Naive thymus-derived CD4-positive, alpha-beta T cell (primary cell): ENCODE measurements around the gene ACTL7A. TPM values are rescaled to one million over a fixed set of nuclear protein-coding genes. Genes with fewer than 3 reads are reported as not detected.
A peak's percentile ranks its signal among the peaks of the same experiment; 100 is the strongest.

Source experiments
- ATAC-seq: fragments of 150-1000 bp; cut with Tn5 transposase; 2 replicates; pipeline ENCODE4 v1.10.0; 2021; ENCODE audit warnings: mild to moderate bottlenecking, moderate library complexity
- CTCF ChIA-PET: fragments of 350-600 bp; sonication (Branson Sonifier 250); formaldehyde crosslinking; loops from one replicate; lab custom pipeline; 2021; ENCODE audit warnings: antibody characterized with exemption; lab: Charles Lee
- POLR2A ChIA-PET: fragments of 350-600 bp; sonication (Branson Sonifier 250); formaldehyde crosslinking; loops from one replicate; lab custom pipeline; 2021; ENCODE audit warnings: antibody characterized with exemption, inconsistent platforms; lab: Charles Lee
- DNase-seq, 9 donors: peaks; one replicate each; pipeline versions ENCODE4 v3.0.0 to v3.0.0-alpha.2; 2020 to 2022; ENCODE audit warnings: mixed read lengths in 1 of 9
- H3K27ac ChIP-seq: one replicate; pipeline ENCODE4 v1.7.0; 2013; ENCODE audit warnings: mild to moderate bottlenecking, low read depth, low read length, moderate library complexity
- H3K27me3 ChIP-seq, 2 donors: one replicate each; pipeline ENCODE4 v1.7.0; 2013; ENCODE audit warnings: low read length in 2 of 2, mild to moderate bottlenecking in 2 of 2, moderate library complexity in 2 of 2; ENCODE audit not compliant: control insufficient read depth in 2 of 2, insufficient read depth in 2 of 2
- H3K36me3 ChIP-seq, 3 experiments: 1 replicate in 2 of 3; 2 replicates in 1 of 3; pipeline ENCODE4 v1.7.0; 2013; ENCODE audit warnings: low read length in 3 of 3, mild to moderate bottlenecking in 3 of 3, moderate library complexity in 1 of 3; ENCODE audit not compliant: insufficient read depth in 3 of 3, control insufficient read depth in 2 of 3
- H3K4me1 ChIP-seq, 2 donors: one replicate each; pipeline ENCODE4 v1.7.0; 2013; ENCODE audit warnings: low read length in 2 of 2, mild to moderate bottlenecking in 2 of 2, moderate library complexity in 1 of 2; ENCODE audit not compliant: control insufficient read depth in 2 of 2, insufficient read depth in 2 of 2
- H3K4me3 ChIP-seq: 2 replicates; pipeline ENCODE4 v1.7.0; 2013; ENCODE audit warnings: mild to moderate bottlenecking, low read length
- H3K9me3 ChIP-seq, 3 experiments: 1 replicate in 2 of 3; 2 replicates in 1 of 3; pipeline ENCODE4 v1.7.0; 2013; ENCODE audit warnings: low read length in 3 of 3; ENCODE audit not compliant: control insufficient read depth in 2 of 3
- H3K27ac Mint-ChIP-seq, 9 donors: one replicate each; pipeline ENCODE4 v1.8.0; 2020 to 2022; ENCODE audit warnings: mixed read lengths in 9 of 9, mild to moderate bottlenecking in 8 of 9, moderate library complexity in 5 of 9, inconsistent platforms in 2 of 9
- H3K27me3 Mint-ChIP-seq, 5 donors: one replicate each; pipeline ENCODE4 v1.8.0; 2021 to 2022; ENCODE audit warnings: mixed read lengths in 5 of 5, mild to moderate bottlenecking in 1 of 5
- H3K36me3 Mint-ChIP-seq, 5 donors: one replicate each; pipeline ENCODE4 v1.8.0; 2020 to 2022; ENCODE audit warnings: mixed read lengths in 5 of 5, mild to moderate bottlenecking in 3 of 5, inconsistent platforms in 1 of 5
- H3K4me1 Mint-ChIP-seq, 7 donors: one replicate each; pipeline ENCODE4 v1.8.0; 2020 to 2022; ENCODE audit warnings: mixed read lengths in 7 of 7, mild to moderate bottlenecking in 3 of 7, inconsistent platforms in 1 of 7
- H3K4me3 Mint-ChIP-seq, 10 donors: one replicate each; pipeline ENCODE4 v1.8.0; 2020 to 2022; ENCODE audit warnings: mild to moderate bottlenecking in 10 of 10, mixed read lengths in 10 of 10, moderate library complexity in 6 of 10, inconsistent platforms in 2 of 10
- H3K9me3 Mint-ChIP-seq, 11 donors: one replicate each; pipeline ENCODE4 v1.8.0; 2020 to 2022; ENCODE audit warnings: mixed read lengths in 11 of 11, mild to moderate bottlenecking in 4 of 11, inconsistent platforms in 1 of 11, moderate library complexity in 1 of 11
- intact Hi-C, 2 donors: fragments of 100-400 bp; cut with micrococcal nuclease; formaldehyde crosslinking; loops; one replicate each; pipeline ENCODE4 v1.15.1; 2023
- polyA plus RNA-seq, 2 donors: library from polyadenylated mRNA; unstranded; fragments of 300-500 nt; fragmentation: Illumina TruSeq; gene quantifications; one replicate each; pipeline ENCODE4 v1.2.3, GENCODE V29; 2021
- total RNA-seq, 6 experiments: library from RNA in 5 of 6; stranded (reverse) in 5 of 6; gene quantifications; 1 replicate in 5 of 6; 2 replicates in 1 of 6; pipeline ENCODE4 v1.2.3 and lab custom pipeline; 2021 to 2026

The ACTL7A gene
- total and polyA plus RNA-seq, 7 experiments from 2014 or later = not detected

DNA sequence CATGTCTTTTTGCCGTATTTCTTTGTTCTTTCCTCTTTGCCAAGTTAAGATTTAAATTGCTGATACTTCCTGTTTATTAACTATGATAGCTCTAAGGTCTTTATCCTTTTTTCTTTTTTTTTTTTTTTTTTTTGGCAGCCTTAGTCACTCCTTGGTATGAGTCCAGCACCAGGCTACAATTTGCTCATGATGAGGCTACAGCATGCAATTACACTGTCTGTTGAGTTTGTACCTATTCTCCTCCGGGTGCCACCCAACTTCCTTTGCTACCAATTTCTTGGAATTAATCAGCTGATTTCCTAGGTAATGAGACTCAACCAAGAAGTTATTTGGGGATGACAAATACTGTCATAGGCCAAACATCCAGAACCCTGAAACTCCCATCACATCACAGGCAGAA, 31.8 kb upstream of the ACTL7A start:
- Histone ChIP-seq H3K27ac (no peak overlapping the region), H3K27me3 (no peaks in the 10 kb centered on the region), H3K9me3 (no peaks in the 10 kb centered on the region), H3K4me1 (no peaks in the 10 kb centered on the region), H3K36me3 (no peaks in the 10 kb centered on the region), H3K4me3 (no peak overlapping the region)
- Mint-ChIP-seq H3K27me3 (peaks cover 0 to 16% (median 8%) of the 10 kb centered on the region in 5 donors), H3K4me1 (peaks cover 0 to 8% (median 0%) of the 10 kb centered on the region in 7 donors), H3K36me3 (no peaks in the 10 kb centered on the region), H3K27ac (no peak overlapping the region), H3K4me3 (no peak overlapping the region), H3K9me3 (peaks cover 0 to 3% (median 0%) of the 10 kb centered on the region in 11 donors)
- ATAC-seq = no peak
- no peak for DNase-seq
- ChIA-PET POLR2A (no interaction called here), CTCF (no interaction called here)
- intact Hi-C loops = loop anchor here in 1 of 2 donors (10.0 kb wide), 1 partner anchor 55 kb away; no protein-coding TSS in a partner anchor

GRCh38 chr9:108831496-108832178, 30.4 kb upstream of the ACTL7A start:
- Histone ChIP-seq H3K27me3 (no peaks in the 10 kb centered on the region), H3K4me3 (no peak overlapping the region), H3K27ac (no peak overlapping the region), H3K9me3 (no peaks in the 10 kb centered on the region), H3K4me1 (no peaks in the 10 kb centered on the region), H3K36me3 (no peaks in the 10 kb centered on the region)
- no peaks in the 10 kb centered on the region for H3K36me3 Mint-ChIP-seq
- intact Hi-C loops = loop anchor here in 1 of 2 donors (10.0 kb wide), 1 partner anchor 57 kb away; no protein-coding TSS in a partner anchor
- CTCF ChIA-PET = no interaction called here
- H3K27ac Mint-ChIP-seq = no peak overlapping the region
- DNase-seq (no peak), ATAC-seq (no peak)
- POLR2A ChIA-PET = no interaction called here
- H3K4me3 Mint-ChIP-seq = no peak overlapping the region
- peaks cover 0 to 10% (median 0%) of the 10 kb centered on the region in 7 donors for H3K4me1 Mint-ChIP-seq
- no peaks in the 10 kb centered on the region for H3K9me3 Mint-ChIP-seq
- peaks cover 0 to 14% (median 8%) of the 10 kb centered on the region in 5 donors for H3K27me3 Mint-ChIP-seq

DNA sequence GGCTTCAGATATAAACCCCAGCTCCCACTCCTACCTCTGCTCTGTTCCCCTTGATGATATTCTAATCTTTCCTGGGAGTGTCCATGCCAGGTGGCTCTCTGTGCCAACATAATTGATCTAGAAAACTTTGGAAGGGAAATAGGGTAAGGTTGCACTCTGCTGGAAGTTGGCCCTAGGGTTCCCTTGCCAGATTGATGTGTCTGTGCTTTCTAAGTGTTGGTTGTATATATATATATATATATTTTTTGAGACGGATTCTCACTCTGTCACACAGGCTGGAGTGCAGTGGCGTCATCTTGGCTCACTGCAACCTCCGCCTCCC, 29.9 kb upstream of the ACTL7A start:
- no peaks in the 10 kb centered on the region for H3K9me3 Mint-ChIP-seq
- Histone ChIP-seq H3K36me3 (no peaks in the 10 kb centered on the region), H3K27ac (no peak overlapping the region), H3K9me3 (no peaks in the 10 kb centered on the region), H3K4me3 (no peak overlapping the region), H3K27me3 (no peaks in the 10 kb centered on the region), H3K4me1 (no peaks in the 10 kb centered on the region)
- H3K4me1 Mint-ChIP-seq = peaks cover 0 to 10% (median 0%) of the 10 kb centered on the region in 7 donors
- no peak for DNase-seq
- CTCF ChIA-PET = no interaction called here
- H3K27ac Mint-ChIP-seq = no peak overlapping the region
- ATAC-seq = no peak
- H3K4me3 Mint-ChIP-seq = no peak overlapping the region
- H3K36me3 Mint-ChIP-seq = no peaks in the 10 kb centered on the region
- POLR2A ChIA-PET = no interaction called here
- intact Hi-C loops = loop anchor here in 1 of 2 donors (10.0 kb wide), 1 partner anchor 57 kb away; no protein-coding TSS in a partner anchor
- H3K27me3 Mint-ChIP-seq = peaks cover 0 to 14% (median 8%) of the 10 kb centered on the region in 5 donors

- DNase-seq (no peak), ATAC-seq (no peak)
- ChIA-PET POLR2A (no interaction called here), CTCF (no interaction called here)
- peaks cover 0 to 5% (median 0%) of the 10 kb centered on the region in 5 donors for H3K27me3 Mint-ChIP-seq
- no peak overlapping the region for H3K27ac Mint-ChIP-seq
- peaks cover 0 to 10% (median 0%) of the 10 kb centered on the region in 7 donors for H3K4me1 Mint-ChIP-seq
- intact Hi-C loops = loop anchor here in 1 of 2 donors (10.0 kb wide), 1 partner anchor 60 kb away; no protein-coding TSS in a partner anchor
- Histone ChIP-seq H3K9me3 (peaks cover 0 to 3% (median 0%) of the 10 kb centered on the region in 3 experiments), H3K4me3 (no peak overlapping the region), H3K27me3 (no peaks in the 10 kb centered on the region), H3K36me3 (no peaks in the 10 kb centered on the region), H3K4me1 (no peaks in the 10 kb centered on the region), H3K27ac (no peak overlapping the region)
- H3K4me3 Mint-ChIP-seq = no peak overlapping the region
- H3K36me3 Mint-ChIP-seq = peaks cover 0 to 1% (median 0%) of the 10 kb centered on the region in 5 donors
- peaks cover 0 to 3% (median 0%) of the 10 kb centered on the region in 11 donors for H3K9me3 Mint-ChIP-seq
These were observed 27.0 kb upstream of the ACTL7A start for GRCh38 chr9:108834959-108835665.

- H3K27me3 Mint-ChIP-seq = peaks cover 0 to 4% (median 0%) of the 10 kb centered on the region in 5 donors
- CTCF ChIA-PET = no interaction called here
These were observed 26.2 kb upstream of the ACTL7A start for GRCh38 chr9:108835831-108836230.

DNA sequence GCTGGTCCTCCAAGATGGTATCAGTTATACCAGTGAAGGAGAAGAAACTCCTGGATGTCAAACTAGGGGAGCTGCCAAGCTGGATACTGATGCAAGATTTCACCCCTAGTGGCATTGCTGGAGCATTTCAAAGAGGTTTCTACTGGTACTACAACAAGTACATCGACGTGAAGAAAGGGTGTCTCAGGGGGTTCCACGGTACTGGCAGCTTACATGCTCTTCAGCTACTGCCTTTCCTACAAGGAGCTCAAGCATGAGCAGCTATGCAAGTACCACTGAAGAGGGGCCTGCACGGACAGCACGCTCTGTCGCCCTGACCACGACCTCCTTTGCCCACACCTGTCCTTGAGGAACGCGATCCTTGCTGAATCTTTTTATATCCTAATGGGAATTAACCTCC, 25.7 kb upstream of the ACTL7A start:
- Histone ChIP-seq H3K36me3 (no peaks in the 10 kb centered on the region), H3K27me3 (no peaks in the 10 kb centered on the region), H3K4me3 (no peak overlapping the region), H3K9me3 (peaks cover 0 to 3% (median 0%) of the 10 kb centered on the region in 3 experiments), H3K27ac (no peak overlapping the region), H3K4me1 (no peaks in the 10 kb centered on the region)
- Mint-ChIP-seq H3K27me3 (peaks cover 0 to 4% (median 0%) of the 10 kb centered on the region in 5 donors), H3K36me3 (peaks cover 0 to 1% (median 0%) of the 10 kb centered on the region in 5 donors), H3K27ac (no peak overlapping the region), H3K4me1 (peaks cover 0 to 11% (median 0%) of the 10 kb centered on the region in 7 donors), H3K4me3 (no peak overlapping the region), H3K9me3 (peaks cover 0 to 3% (median 0%) of the 10 kb centered on the region in 11 donors)
- CTCF ChIA-PET = no interaction called here
- no peak for DNase-seq
- POLR2A ChIA-PET = no interaction called here
- ATAC-seq = no peak
- intact Hi-C loops = loop anchor here in 1 of 2 donors (10.0 kb wide), 1 partner anchor 62 kb away; no protein-coding TSS in a partner anchor

More at GRCh38 chr9:108835831-108836230, 26.2 kb upstream of the ACTL7A start:
- H3K36me3 ChIP-seq = no peaks in the 10 kb centered on the region
- H3K27me3 ChIP-seq = no peaks in the 10 kb centered on the region
- Mint-ChIP-seq H3K4me3 (no peak overlapping the region), H3K9me3 (peaks cover 0 to 3% (median 0%) of the 10 kb centered on the region in 11 donors), H3K36me3 (peaks cover 0 to 1% (median 0%) of the 10 kb centered on the region in 5 donors), H3K27ac (no peak overlapping the region), H3K4me1 (peaks cover 0 to 10% (median 0%) of the 10 kb centered on the region in 7 donors)
- POLR2A ChIA-PET = no interaction called here
- peaks cover 0 to 3% (median 0%) of the 10 kb centered on the region in 3 experiments for H3K9me3 ChIP-seq
- H3K4me3 ChIP-seq = no peak overlapping the region
- intact Hi-C loops = loop anchor here in 1 of 2 donors (10.0 kb wide), 1 partner anchor 61 kb away; no protein-coding TSS in a partner anchor
- no peaks in the 10 kb centered on the region for H3K4me1 ChIP-seq
- DNase-seq (no peak), ATAC-seq (peak; percentile 48)
- H3K27ac ChIP-seq = no peak overlapping the region
